Measurements from ENCODE around the gene DEGS2. TPM values are rescaled to one million over a fixed set of nuclear protein-coding genes. Genes with fewer than 3 reads are reported as not detected.
A peak's percentile ranks its signal among the peaks of the same experiment; 100 is the strongest.

The DEGS2 gene
- polyA plus RNA-seq, 1 experiment, result not detected

GRCh38 chr14:100132903-100133510 lies 26.4 kb downstream of the DEGS2 start:
- peak; percentile 30 for DNase-seq (ENCODE audit: low read depth)
- H3K36me3 ChIP-seq (ENCODE audit: control insufficient read depth, insufficient read depth, low read length), result peaks cover 8% of the 10 kb centered on the region
- ChIA-PET CTCF (interaction anchor here (0.8 to 2.0 kb wide), 5 partner anchors 10 to 25 kb away, joined by 3 to 6 read pairs (median 4); no protein-coding TSS in a partner anchor), POLR2A (no interaction called here)
- no peaks in the 10 kb centered on the region for H3K27me3 ChIP-seq (ENCODE audit: control insufficient read depth, insufficient read depth, low read length)
- no peak overlapping the region for H3K4me3 ChIP-seq (ENCODE audit: low read depth, low read length)
- no peak for TF ChIP-seq CTCF (IDR thresholded peaks at IDR 0.05; ENCODE audit: insufficient read depth, low read depth, low read length)

- Histone ChIP-seq H3K36me3 (ENCODE audit: control insufficient read depth, insufficient read depth, low read length) (peaks cover 9% of the 10 kb centered on the region), H3K4me3 (ENCODE audit: low read depth, low read length) (no peak overlapping the region), H3K27me3 (ENCODE audit: control insufficient read depth, insufficient read depth, low read length) (no peaks in the 10 kb centered on the region)
- ChIA-PET CTCF (interaction anchor here (0.8 to 2.0 kb wide), 6 partner anchors 10 to 61 kb away, joined by 3 to 6 read pairs (median 4); no protein-coding TSS in a partner anchor), POLR2A (no interaction called here)
- DNase-seq (ENCODE audit: low read depth), result peak; percentile 36
- no peak for TF ChIP-seq CTCF (IDR thresholded peaks at IDR 0.05; ENCODE audit: insufficient read depth, low read depth, low read length)
Observed at GRCh38 chr14:100132161-100132902, 27.1 kb downstream of the DEGS2 start.

GRCh38 chr14:100131181-100131580 lies 28.3 kb downstream of the DEGS2 start:
- Histone ChIP-seq H3K4me3 (ENCODE audit: low read depth, low read length) (no peak overlapping the region), H3K36me3 (ENCODE audit: control insufficient read depth, insufficient read depth, low read length) (peaks cover 9% of the 10 kb centered on the region), H3K27me3 (ENCODE audit: control insufficient read depth, insufficient read depth, low read length) (no peaks in the 10 kb centered on the region)
- no peak for DNase-seq (ENCODE audit: low read depth)
- no peak for TF ChIP-seq CTCF (IDR thresholded peaks at IDR 0.05; ENCODE audit: insufficient read depth, low read depth, low read length)
- ChIA-PET POLR2A (no interaction called here), CTCF (interaction anchor here (1.1 to 1.2 kb wide), 2 partner anchors 23 to 62 kb away, joined by 3 to 4 read pairs; no protein-coding TSS in a partner anchor)

- TF ChIP-seq CTCF (IDR thresholded peaks at IDR 0.05; ENCODE audit: insufficient read depth, low read depth, low read length), result no peak
- no peak for DNase-seq (ENCODE audit: low read depth)
- ChIA-PET CTCF (no interaction called here), POLR2A (no interaction called here)
- H3K36me3 ChIP-seq (ENCODE audit: control insufficient read depth, insufficient read depth, low read length), result peaks cover 7% of the 10 kb centered on the region
- H3K4me3 ChIP-seq (ENCODE audit: low read depth, low read length), result no peak overlapping the region
- H3K27me3 ChIP-seq (ENCODE audit: control insufficient read depth, insufficient read depth, low read length), result no peaks in the 10 kb centered on the region
Observed at GRCh38 chr14:100130521-100130920, 28.9 kb downstream of the DEGS2 start.

- Histone ChIP-seq H3K27me3 (ENCODE audit: control insufficient read depth, insufficient read depth, low read length) (no peaks in the 10 kb centered on the region), H3K36me3 (ENCODE audit: control insufficient read depth, insufficient read depth, low read length) (peaks cover 7% of the 10 kb centered on the region), H3K4me3 (ENCODE audit: low read depth, low read length) (no peak overlapping the region)
- no peak for TF ChIP-seq CTCF (IDR thresholded peaks at IDR 0.05; ENCODE audit: insufficient read depth, low read depth, low read length)
- POLR2A ChIA-PET, result no interaction called here
- CTCF ChIA-PET, result interaction anchor here (0.6 to 2.2 kb wide), 4 partner anchors 13 to 63 kb away, joined by 3 to 8 read pairs (median 4); no protein-coding TSS in a partner anchor
- DNase-seq (ENCODE audit: low read depth), result no peak
Observed at GRCh38 chr14:100129161-100129589, 30.3 kb downstream of the DEGS2 start.

Data from BJ (cell line).